IMR-90 (cell line): ENCODE results near the gene ADM. TPM values are rescaled to one million over a fixed set of nuclear protein-coding genes. Genes with fewer than 3 reads are reported as not detected.

Source experiments
- ATAC-seq: fragments of 200-7000 bp; cut with Tn5 transposase; 2 replicates; pipeline ENCODE4 v1.9.1; 2020; ENCODE audit warnings: low read depth, mild to moderate bottlenecking, moderate library complexity
- BruUV-seq: library from RNA; stranded (reverse); fragments of 400-500 nt; replicated peaks from 2 replicates; lab custom pipeline; 2021; lab: Mats Ljungman, UMichigan
- CTCF ChIA-PET: fragments of 300-600 bp; formaldehyde crosslinking; extraction: SDS; loops from one replicate; lab custom pipeline; 2021; ENCODE audit warnings: antibody characterized with exemption; lab: Yijun Ruan, JAX
- POLR2A ChIA-PET: fragments of 300-600 bp; sonication (Branson Sonifier 250); formaldehyde crosslinking; loops from one replicate; lab custom pipeline; 2022; ENCODE audit warnings: antibody characterized with exemption; ENCODE audit not compliant: unreplicated experiment; lab: Charles Lee
- DNase-seq: peaks from one replicate; pipeline ENCODE4 v3.0.0; 2013
- H2AFZ ChIP-seq: replicated peaks from 2 replicates; pipeline ENCODE3; 2013; ENCODE audit warnings: low read length, mild to moderate bottlenecking; ENCODE audit not compliant: poor library complexity
- H2AK5ac ChIP-seq: 2 replicates; pipeline ENCODE4 v1.6.1; 2013; ENCODE audit warnings: low read depth, low read length, inconsistent platforms
- H2AK9ac ChIP-seq: replicated peaks from 2 replicates; pipeline ENCODE3; 2013; ENCODE audit warnings: mild to moderate bottlenecking, low read depth, low read length, moderate library complexity; ENCODE audit not compliant: poor library complexity
- H2BK120ac ChIP-seq: 2 replicates; pipeline ENCODE4 v1.6.1; 2013; ENCODE audit warnings: low read depth, low read length, inconsistent platforms
- H2BK15ac ChIP-seq: 3 replicates; pipeline ENCODE4 v1.6.1; 2013; ENCODE audit warnings: low read depth, low read length, inconsistent platforms
- H2BK20ac ChIP-seq: 2 replicates; pipeline ENCODE4 v1.6.1; 2013; ENCODE audit warnings: low read depth, mild to moderate bottlenecking, inconsistent platforms, low read length, moderate library complexity
- H2BK5ac ChIP-seq: 2 replicates; pipeline ENCODE4 v1.6.1; 2013; ENCODE audit warnings: mild to moderate bottlenecking, low read depth, low read length, inconsistent platforms; ENCODE audit not compliant: poor library complexity, severe bottlenecking
- H3K14ac ChIP-seq: replicated peaks from 2 replicates; pipeline ENCODE4 v1.6.1; 2013; ENCODE audit warnings: low read depth, low read length, inconsistent platforms
- H3K18ac ChIP-seq: 2 replicates; pipeline ENCODE4 v1.6.1; 2013; ENCODE audit warnings: low read depth, low read length, control low read depth
- H3K23ac ChIP-seq: 2 replicates; pipeline ENCODE4 v1.6.1; 2013; ENCODE audit warnings: low read depth, low read length, inconsistent platforms
- H3K27ac ChIP-seq: 2 replicates; pipeline ENCODE4 v1.5.1; 2013; ENCODE audit warnings: mild to moderate bottlenecking, control low read depth, low read length; ENCODE audit not compliant: insufficient read depth
- H3K27me3 ChIP-seq: 2 replicates; pipeline ENCODE4 v1.6.1; 2013; ENCODE audit warnings: low read length; ENCODE audit not compliant: control insufficient read depth, insufficient read depth
- H3K36me3 ChIP-seq: 2 replicates; pipeline ENCODE4 v1.6.1; 2013; ENCODE audit warnings: low read length, mixed read lengths; ENCODE audit not compliant: control insufficient read depth, insufficient read depth
- H3K4ac ChIP-seq: 2 replicates; pipeline ENCODE4 v1.6.1; 2013; ENCODE audit warnings: low read depth, low read length, inconsistent platforms
- H3K4me1 ChIP-seq: 2 replicates; pipeline ENCODE4 v1.6.1; 2013; ENCODE audit warnings: low read length, mixed read lengths; ENCODE audit not compliant: control insufficient read depth, insufficient read depth
- H3K4me2 ChIP-seq: 2 replicates; pipeline ENCODE4 v1.6.1; 2013; ENCODE audit warnings: low read depth, mild to moderate bottlenecking, control low read depth, low read length, moderate library complexity
- H3K4me3 ChIP-seq: 2 replicates; pipeline ENCODE4 v1.5.1; 2013; ENCODE audit warnings: low read depth, mild to moderate bottlenecking, control low read depth, low read length, moderate library complexity; ENCODE audit not compliant: insufficient read depth
- H3K56ac ChIP-seq: 2 replicates; pipeline ENCODE4 v1.6.1; 2013; ENCODE audit warnings: low read length, inconsistent platforms; ENCODE audit not compliant: insufficient read depth; ENCODE audit errors: extremely low read depth
- H3K79me1 ChIP-seq, 2 experiments: 2 replicates each; pipeline ENCODE4 v1.6.1; 2013; ENCODE audit warnings: low read length in 2 of 2, inconsistent platforms in 1 of 2, low read depth in 1 of 2
- H3K9ac ChIP-seq: 2 replicates; pipeline ENCODE4 v1.6.1; 2013; ENCODE audit warnings: low read depth, low read length, control low read depth
- H3K9me1 ChIP-seq: 2 replicates; pipeline ENCODE4 v1.6.1; 2013; ENCODE audit warnings: low read length, inconsistent platforms; ENCODE audit not compliant: insufficient read depth
- H3K9me3 ChIP-seq: 2 replicates; pipeline ENCODE4 v1.6.1; 2013; ENCODE audit warnings: low read length; ENCODE audit not compliant: control insufficient read depth, insufficient read depth
- H4K20me1 ChIP-seq: 2 replicates; pipeline ENCODE4 v1.6.1; 2013; ENCODE audit warnings: low read length, inconsistent platforms; ENCODE audit not compliant: insufficient read depth
- H4K5ac ChIP-seq: 2 replicates; pipeline ENCODE4 v1.6.1; 2013; ENCODE audit warnings: mild to moderate bottlenecking, low read depth, low read length, control low read depth
- H4K8ac ChIP-seq, 2 experiments: 2 replicates each; pipeline ENCODE4 v1.6.1; 2013; ENCODE audit warnings: low read depth in 2 of 2, low read length in 2 of 2, control low read depth in 1 of 2, inconsistent platforms in 1 of 2
- H4K91ac ChIP-seq: 2 replicates; pipeline ENCODE4 v1.6.1; 2013; ENCODE audit warnings: low read depth, low read length, inconsistent platforms; ENCODE audit not compliant: insufficient read depth
- BHLHE40 ChIP-seq: fragments of 150-350 bp; IDR thresholded peaks from 2 replicates; pipeline ENCODE4 v1.6.1; 2016; ENCODE audit warnings: mild to moderate bottlenecking, low read depth, low read length
- CEBPB ChIP-seq: IDR thresholded peaks from 2 replicates; pipeline ENCODE4 v1.6.1; 2012; ENCODE audit warnings: low read depth, low read length, improper control_type of control experiment
- CHD1 ChIP-seq: IDR thresholded peaks from 2 replicates; pipeline ENCODE4 v1.6.1; 2012; ENCODE audit warnings: low read depth, low read length, improper control_type of control experiment
- FOS ChIP-seq: fragments of 150-350 bp; IDR thresholded peaks from 2 replicates; pipeline ENCODE4 v1.6.1; 2016; ENCODE audit warnings: low read depth, low read length
- MAFK ChIP-seq: IDR thresholded peaks from 2 replicates; pipeline ENCODE4 v1.6.1; 2012; ENCODE audit warnings: low read depth, low read length, improper control_type of control experiment
- MAZ ChIP-seq: IDR thresholded peaks from 2 replicates; pipeline ENCODE4 v1.6.1; 2012; ENCODE audit warnings: low read depth, mild to moderate bottlenecking, low read length, improper control_type of control experiment, moderate library complexity, borderline replicate concordance
- MXI1 ChIP-seq: IDR thresholded peaks from 2 replicates; pipeline ENCODE4 v1.6.1; 2012; ENCODE audit warnings: low read depth, mild to moderate bottlenecking, low read length, moderate library complexity, borderline replicate concordance
- NFE2L2 ChIP-seq: fragments of 150-350 bp; IDR thresholded peaks from 2 replicates; pipeline ENCODE4 v1.6.1; 2016; ENCODE audit warnings: low read depth, mild to moderate bottlenecking, low read length
- POLR2A ChIP-seq: IDR thresholded peaks from 2 replicates; pipeline ENCODE4 v1.6.1; 2012; ENCODE audit warnings: mild to moderate bottlenecking, low read depth, low read length
- RCOR1 ChIP-seq: IDR thresholded peaks from 2 replicates; pipeline ENCODE4 v1.6.1; 2012; ENCODE audit warnings: mild to moderate bottlenecking, low read length, improper control_type of control experiment; ENCODE audit not compliant: insufficient replicate concordance
- RFX5 ChIP-seq: IDR thresholded peaks from 2 replicates; pipeline ENCODE4 v1.8.0; 2012; ENCODE audit warnings: low read depth, mild to moderate bottlenecking, low read length, moderate library complexity
- SMC3 ChIP-seq: fragments of 150-350 bp; IDR thresholded peaks from 2 replicates; pipeline ENCODE4 v1.6.1; 2016; ENCODE audit warnings: low read depth, mild to moderate bottlenecking, antibody characterized with exemption, low read length, moderate library complexity
- dilution Hi-C: fragments of 300-500 bp; cut with HindIII; formaldehyde crosslinking; loops from one replicate; pipeline ENCODE4 v1.14.3; 2018; ENCODE audit warnings: low sequenced_read_pairs; ENCODE audit not compliant: unreplicated experiment
- in situ Hi-C: fragments of 300-500 bp; cut with MboI; formaldehyde crosslinking; loops from 3 replicates; pipeline ENCODE4 v1.14.3; 2019; ENCODE audit warnings: low sequenced_read_pairs, inconsistent platforms, mixed read lengths
- intact Hi-C: fragments of 100-400 bp; cut with micrococcal nuclease; formaldehyde crosslinking; loops from 2 replicates; pipeline ENCODE4 v1.10.0; 2022
- polyA plus RNA-seq, 3 experiments: library from polyadenylated mRNA; depleted of rRNA; stranded (reverse); fragments of >200 nt; gene quantifications; 2 replicates each; pipeline ENCODE4 v1.2.3, GENCODE V29; 2012; ENCODE audit warnings: low replicate concordance in 1 of 3
- total RNA-seq: library from RNA; depleted of rRNA; stranded (reverse); fragments of >200 nt; gene quantifications from 2 replicates; pipeline ENCODE4 v1.2.3, GENCODE V29; 2012
- TF ChIP-seq, protein P1 (sequence below): conservative IDR thresholded peaks from 2 replicates; pipeline ENCODE4 v1.5.1; 2012; ENCODE audit warnings: mild to moderate bottlenecking, low read depth, low read length, improper control_type of control experiment

ADM gene
- total and polyA plus RNA-seq, 2 of the 4 experiments (the other 2 are of a cell fraction), result 357 to 559 TPM

- TF ChIP-seq CEBPB (no peak), RFX5 (no peak), BHLHE40 (no peak), CHD1 (no peak), NFE2L2 (no peak), POLR2A (no peak), RCOR1 (no peak), FOS (no peak), MXI1 (no peak), MAFK (no peak), SMC3 (no peak), MAZ (no peak)
- TF ChIP-seq, protein P1, sequence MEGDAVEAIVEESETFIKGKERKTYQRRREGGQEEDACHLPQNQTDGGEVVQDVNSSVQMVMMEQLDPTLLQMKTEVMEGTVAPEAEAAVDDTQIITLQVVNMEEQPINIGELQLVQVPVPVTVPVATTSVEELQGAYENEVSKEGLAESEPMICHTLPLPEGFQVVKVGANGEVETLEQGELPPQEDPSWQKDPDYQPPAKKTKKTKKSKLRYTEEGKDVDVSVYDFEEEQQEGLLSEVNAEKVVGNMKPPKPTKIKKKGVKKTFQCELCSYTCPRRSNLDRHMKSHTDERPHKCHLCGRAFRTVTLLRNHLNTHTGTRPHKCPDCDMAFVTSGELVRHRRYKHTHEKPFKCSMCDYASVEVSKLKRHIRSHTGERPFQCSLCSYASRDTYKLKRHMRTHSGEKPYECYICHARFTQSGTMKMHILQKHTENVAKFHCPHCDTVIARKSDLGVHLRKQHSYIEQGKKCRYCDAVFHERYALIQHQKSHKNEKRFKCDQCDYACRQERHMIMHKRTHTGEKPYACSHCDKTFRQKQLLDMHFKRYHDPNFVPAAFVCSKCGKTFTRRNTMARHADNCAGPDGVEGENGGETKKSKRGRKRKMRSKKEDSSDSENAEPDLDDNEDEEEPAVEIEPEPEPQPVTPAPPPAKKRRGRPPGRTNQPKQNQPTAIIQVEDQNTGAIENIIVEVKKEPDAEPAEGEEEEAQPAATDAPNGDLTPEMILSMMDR, result no peak
- CTCF ChIA-PET, result no interaction called here
- Histone ChIP-seq H2BK5ac (no peak overlapping the region), H3K4me3 (no peak overlapping the region), H3K4ac (no peak overlapping the region), H4K20me1 (no peaks in the 10 kb centered on the region), H3K14ac (no peak overlapping the region), H2BK20ac (no peak overlapping the region), H3K79me1 (no peaks in the 10 kb centered on the region), H3K56ac (no peak overlapping the region), H3K9ac (no peak overlapping the region), H2AFZ (no peak overlapping the region), H3K27ac (no peak overlapping the region), H4K5ac (no peak overlapping the region), H4K91ac (no peak overlapping the region), H3K23ac (no peak overlapping the region), H3K4me2 (no peak overlapping the region), H2AK9ac (no peak overlapping the region), H3K18ac (no peak overlapping the region), H3K9me3 (no peaks in the 10 kb centered on the region), H2AK5ac (no peak overlapping the region), H4K8ac (no peak overlapping the region), H2BK15ac (no peak overlapping the region), H3K4me1 (no peaks in the 10 kb centered on the region), H3K27me3 (no peaks in the 10 kb centered on the region), H3K9me1 (no peaks in the 10 kb centered on the region), H3K36me3 (no peaks in the 10 kb centered on the region), H2BK120ac (no peak overlapping the region)
- dilution Hi-C loops, result no loop called here
- ATAC-seq, result no peak
- no peak for DNase-seq
- no TSS peak for BruUV-seq
- in situ Hi-C loops, result no loop called here
- intact Hi-C loops, result no loop called here
- POLR2A ChIA-PET, result no interaction called here
Measured at GRCh38 chr11:10338287-10338686, 33.4 kb downstream of the ADM start.
